ENCODE data around the gene WDR75. TPM values are rescaled to one million over a fixed set of nuclear protein-coding genes. Genes with fewer than 3 reads are reported as not detected.
A peak's percentile ranks its signal among the peaks of the same experiment; 100 is the strongest.

WDR75 gene
- total and polyA plus RNA-seq, 2 of the 4 experiments (the other 2 are of a cell fraction): 21.7 to 52.2 TPM

DNA sequence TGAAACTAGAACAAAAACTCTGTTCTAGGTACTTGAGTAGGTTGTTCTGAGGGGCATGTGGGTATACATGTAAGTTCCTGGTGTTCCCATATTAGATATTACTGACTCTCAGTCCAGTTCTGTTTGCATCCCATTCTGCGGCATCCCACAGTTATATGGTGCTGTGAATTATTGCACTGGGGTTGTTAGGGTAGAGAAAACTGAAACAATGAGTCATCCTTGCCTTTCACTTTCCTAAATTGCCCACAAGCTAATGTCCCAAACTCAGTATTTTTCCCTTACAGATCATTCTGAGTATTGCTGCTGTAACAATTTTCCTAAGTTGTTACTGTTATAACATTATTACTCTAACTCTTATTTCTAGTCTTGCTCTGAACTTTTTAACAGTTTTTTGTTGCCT is 3.0 kb downstream of the WDR75 start:
- H2AK5ac ChIP-seq (ENCODE audit: low read depth, low read length): no peak overlapping the region
- no peak overlapping the region for H3K4me2 ChIP-seq (ENCODE audit: low read depth, low read length)
- no peak overlapping the region for H3K56ac ChIP-seq (ENCODE audit: extremely low read depth, insufficient read depth, low read length)
- no peak overlapping the region for H2AFZ ChIP-seq (replicated peaks; ENCODE audit: low read length, poor library complexity)
- no peak overlapping the region for H2AK9ac ChIP-seq (replicated peaks; ENCODE audit: low read depth, low read length, poor library complexity)
- H3K4ac ChIP-seq (ENCODE audit: low read depth, low read length): no peak overlapping the region
- ChIA-PET CTCF (no interaction called here), POLR2A (ENCODE audit: unreplicated experiment) (no interaction called here)
- no peak overlapping the region for H2BK20ac ChIP-seq (ENCODE audit: low read depth, low read length)
- no peak overlapping the region for H3K4me3 ChIP-seq (ENCODE audit: insufficient read depth, low read depth, low read length)
- dilution Hi-C loops (cut with HindIII; ENCODE audit: low sequenced_read_pairs, unreplicated experiment) (no loop called here), in situ Hi-C loops (cut with MboI; ENCODE audit: low sequenced_read_pairs) (no loop called here), intact Hi-C loops (cut with micrococcal nuclease) (no loop called here)
- H4K5ac ChIP-seq (ENCODE audit: low read depth, low read length): no peak overlapping the region
- H3K36me3 ChIP-seq (ENCODE audit: control insufficient read depth, insufficient read depth, low read length): peaks cover 3% of the 10 kb centered on the region
- H3K14ac ChIP-seq (replicated peaks; ENCODE audit: low read depth, low read length): no peak overlapping the region
- H3K27me3 ChIP-seq (ENCODE audit: control insufficient read depth, insufficient read depth, low read length): no peaks in the 10 kb centered on the region
- no peak overlapping the region for H4K8ac ChIP-seq (ENCODE audit: low read depth in 2 of 2, low read length in 2 of 2)
- no peak overlapping the region for H3K23ac ChIP-seq (ENCODE audit: low read depth, low read length)
- H4K91ac ChIP-seq (ENCODE audit: insufficient read depth, low read depth, low read length): no peak overlapping the region
- TF ChIP-seq FOS (IDR thresholded peaks at IDR 0.05; ENCODE audit: low read depth, low read length): 0 out of 2 replicates have a peak, but pooled peaks have one; percentile 32
- TF ChIP-seq RFX5 (IDR thresholded peaks at IDR 0.05; ENCODE audit: low read depth, low read length): no peak
- BruUV-seq (replicated peaks): no TSS peak
- H2BK5ac ChIP-seq (ENCODE audit: low read depth, low read length, poor library complexity, severe bottlenecking): no peak overlapping the region
- H4K20me1 ChIP-seq (ENCODE audit: insufficient read depth, low read length): peaks cover 4% of the 10 kb centered on the region; the same call in 1 of the 2 replicates
- peaks cover 27 to 62% of the 10 kb centered on the region in 2 experiments for H3K79me1 ChIP-seq (ENCODE audit: low read depth in 1 of 2, low read length in 2 of 2)
- H3K9me1 ChIP-seq (ENCODE audit: insufficient read depth, low read length): peaks cover 5% of the 10 kb centered on the region
- H2BK15ac ChIP-seq (ENCODE audit: low read depth, low read length): no peak overlapping the region
- ATAC-seq (ENCODE audit: low read depth) (no peak), DNase-seq (peak; percentile 35)
- H3K4me1 ChIP-seq (ENCODE audit: control insufficient read depth, insufficient read depth, low read length): peaks cover 2% of the 10 kb centered on the region; the same call in 1 of the 2 replicates
- H3K9me3 ChIP-seq (ENCODE audit: control insufficient read depth, insufficient read depth, low read length): no peaks in the 10 kb centered on the region
- no peak overlapping the region for H3K9ac ChIP-seq (ENCODE audit: low read depth, low read length)
- no peak overlapping the region for H2BK120ac ChIP-seq (ENCODE audit: low read depth, low read length)
- no CpG with 5 or more reads among the region's 1 CpG for WGBS, 2 experiments (ENCODE audit: extremely low coverage in 2 of 2, insufficient read length in 1 of 2)
- H3K27ac ChIP-seq (ENCODE audit: insufficient read depth, low read length): no peak overlapping the region
- no peak overlapping the region for H3K18ac ChIP-seq (ENCODE audit: low read depth, low read length)

Data from IMR-90 (cell line).